ENCODE results near the gene COPG1. TPM values are rescaled to one million over a fixed set of nuclear protein-coding genes. Genes with fewer than 3 reads are reported as not detected.
"Not testable (repeated sequence)": the region's sequence is repeated elsewhere in the genome, so short reads cannot be mapped to it uniquely, and the experiment has no call there.

Gene COPG1
- total RNA-seq, 1 donor from 2014 or later: 124 TPM

- no peak for TF ChIP-seq CTCF (conservative IDR thresholded peaks at IDR 0.05; ENCODE audit: low read depth, low read length)
- no peak for DNase-seq (ENCODE audit: low read depth)
These were observed 36.2 kb upstream of the COPG1 start for GRCh38 chr3:129213238-129213637.

GRCh38 chr3:129218742-129219141 is 30.7 kb upstream of the COPG1 start:
- no peak overlapping the region for H3K4me3 ChIP-seq (ENCODE audit: low read depth, low read length)
- no peak for DNase-seq (ENCODE audit: low read depth)
- no peak for TF ChIP-seq CTCF (conservative IDR thresholded peaks at IDR 0.05; ENCODE audit: low read depth, low read length)

More at GRCh38 chr3:129213238-129213637, 36.2 kb upstream of the COPG1 start:
- H3K4me3 ChIP-seq (ENCODE audit: low read depth, low read length): no peak overlapping the region

GRCh38 chr3:129224387-129224786 is 25.0 kb upstream of the COPG1 start:
- H3K4me3 ChIP-seq (ENCODE audit: low read depth, low read length); DNase-seq (ENCODE audit: low read depth): not testable (repeated sequence)

GRCh38 chr3:129224984-129225393 is 24.4 kb upstream of the COPG1 start:
- peak overlapping the region; percentile 36 for H3K4me3 ChIP-seq (ENCODE audit: low read depth, low read length)
- no peak for TF ChIP-seq CTCF (conservative IDR thresholded peaks at IDR 0.05; ENCODE audit: low read depth, low read length)
- peak; percentile 66 for DNase-seq (ENCODE audit: low read depth)

- no peak overlapping the region for H3K4me3 ChIP-seq (ENCODE audit: low read depth, low read length)
- DNase-seq (ENCODE audit: low read depth): no peak
- TF ChIP-seq CTCF (conservative IDR thresholded peaks at IDR 0.05; ENCODE audit: low read depth, low read length): no peak
These were observed 23.0 kb upstream of the COPG1 start for GRCh38 chr3:129226374-129226773.

- no peak overlapping the region for H3K4me3 ChIP-seq (ENCODE audit: low read depth, low read length)
- no peak for DNase-seq (ENCODE audit: low read depth)
- no peak for TF ChIP-seq CTCF (conservative IDR thresholded peaks at IDR 0.05; ENCODE audit: low read depth, low read length)
These were observed 20.4 kb upstream of the COPG1 start for GRCh38 chr3:129228891-129229585.

- H3K4me3 ChIP-seq (ENCODE audit: low read depth, low read length): no peak overlapping the region
- DNase-seq (ENCODE audit: low read depth): no peak
- no peak for TF ChIP-seq CTCF (conservative IDR thresholded peaks at IDR 0.05; ENCODE audit: low read depth, low read length)
These were observed 18.9 kb upstream of the COPG1 start for GRCh38 chr3:129230311-129231019.

All from epithelial cell of proximal tubule (primary cell).